ENCODE results near the gene BHLHE23.

Gene BHLHE23

GRCh38 chr20:62980970-62981369 lies 25.8 kb downstream of the BHLHE23 start:
- no peak overlapping the region for H3K27ac ChIP-seq
- H3K27me3 ChIP-seq (ENCODE audit: insufficient read depth, low read depth, severe bottlenecking): no peaks in the 10 kb centered on the region
- H3K4me3 ChIP-seq (ENCODE audit: low read depth, low read length): no peak overlapping the region
- DNase-seq: no peak
- TF ChIP-seq CTCF (IDR thresholded peaks at IDR 0.05; ENCODE audit: low read depth, low read length): no peak
- H3K9me3 ChIP-seq (ENCODE audit: severe bottlenecking): no peaks in the 10 kb centered on the region
- H3K36me3 ChIP-seq: no peaks in the 10 kb centered on the region

- Histone ChIP-seq H3K27me3 (ENCODE audit: insufficient read depth, low read depth, severe bottlenecking) (no peaks in the 10 kb centered on the region), H3K27ac (no peak overlapping the region), H3K9me3 (ENCODE audit: severe bottlenecking) (no peaks in the 10 kb centered on the region), H3K36me3 (no peaks in the 10 kb centered on the region), H3K4me3 (ENCODE audit: low read depth, low read length) (no peak overlapping the region)
- DNase-seq: no peak
- TF ChIP-seq CTCF (IDR thresholded peaks at IDR 0.05; ENCODE audit: low read depth, low read length): no peak
Observed at GRCh38 chr20:62980380-62980960, 26.3 kb downstream of the BHLHE23 start.

GRCh38 chr20:62979876-62980373 lies 26.8 kb downstream of the BHLHE23 start:
- Histone ChIP-seq H3K27me3 (ENCODE audit: insufficient read depth, low read depth, severe bottlenecking) (no peaks in the 10 kb centered on the region), H3K27ac (no peak overlapping the region), H3K9me3 (ENCODE audit: severe bottlenecking) (no peaks in the 10 kb centered on the region), H3K36me3 (no peaks in the 10 kb centered on the region), H3K4me3 (ENCODE audit: low read depth, low read length) (no peak overlapping the region)
- TF ChIP-seq CTCF (IDR thresholded peaks at IDR 0.05; ENCODE audit: low read depth, low read length): no peak
- DNase-seq: no peak

- TF ChIP-seq CTCF (IDR thresholded peaks at IDR 0.05; ENCODE audit: low read depth, low read length): 0 out of 2 replicates have a peak, but pooled peaks have one; percentile 5
- no peaks in the 10 kb centered on the region for H3K27me3 ChIP-seq (ENCODE audit: insufficient read depth, low read depth, severe bottlenecking)
Observed at GRCh38 chr20:62979310-62979709, 27.5 kb downstream of the BHLHE23 start.

GRCh38 chr20:62978561-62978943 lies 28.2 kb downstream of the BHLHE23 start:
- H3K27ac ChIP-seq: no peak overlapping the region
- TF ChIP-seq CTCF (IDR thresholded peaks at IDR 0.05; ENCODE audit: low read depth, low read length): no peak
- no peaks in the 10 kb centered on the region for H3K27me3 ChIP-seq (ENCODE audit: insufficient read depth, low read depth, severe bottlenecking)
- no peaks in the 10 kb centered on the region for H3K9me3 ChIP-seq (ENCODE audit: severe bottlenecking)
- H3K36me3 ChIP-seq: no peaks in the 10 kb centered on the region
- H3K4me3 ChIP-seq (ENCODE audit: low read depth, low read length): no peak overlapping the region
- peak; percentile 38 for DNase-seq

More at GRCh38 chr20:62979310-62979709, 27.5 kb downstream of the BHLHE23 start:
- H3K4me3 ChIP-seq (ENCODE audit: low read depth, low read length): no peak overlapping the region
- no peaks in the 10 kb centered on the region for H3K36me3 ChIP-seq
- H3K27ac ChIP-seq: no peak overlapping the region
- DNase-seq: no peak
- no peaks in the 10 kb centered on the region for H3K9me3 ChIP-seq (ENCODE audit: severe bottlenecking)
